ENCODE measurements around the gene TRAPPC2L.

Gene TRAPPC2L

GRCh38 chr16:88839745-88840599, 17.0 kb upstream of the TRAPPC2L start:
- no peak for DNase-seq (ENCODE audit: low read depth)
- no peak for TF ChIP-seq CTCF (IDR thresholded peaks at IDR 0.05; ENCODE audit: insufficient read depth, low read depth, low read length, missing control alignments)

GRCh38 chr16:88840600-88841215, 16.2 kb upstream of the TRAPPC2L start:
- H3K4me3 ChIP-seq (ENCODE audit: low read depth, low read length) = no peak overlapping the region
- DNase-seq (ENCODE audit: low read depth) = no peak
- no peak for TF ChIP-seq CTCF (IDR thresholded peaks at IDR 0.05; ENCODE audit: insufficient read depth, low read depth, low read length, missing control alignments)

More at GRCh38 chr16:88839745-88840599, 17.0 kb upstream of the TRAPPC2L start:
- no peak overlapping the region for H3K4me3 ChIP-seq (ENCODE audit: low read depth, low read length)

- no peak for DNase-seq (ENCODE audit: low read depth)
- H3K4me3 ChIP-seq (ENCODE audit: low read depth, low read length) = no peak overlapping the region
- TF ChIP-seq CTCF (IDR thresholded peaks at IDR 0.05; ENCODE audit: insufficient read depth, low read depth, low read length, missing control alignments) = no peak
These were observed 15.2 kb upstream of the TRAPPC2L start for GRCh38 chr16:88841521-88842307.

- no peak overlapping the region for H3K4me3 ChIP-seq (ENCODE audit: low read depth, low read length)
- no peak for TF ChIP-seq CTCF (IDR thresholded peaks at IDR 0.05; ENCODE audit: insufficient read depth, low read depth, low read length, missing control alignments)
- no peak for DNase-seq (ENCODE audit: low read depth)
These were observed 14.6 kb upstream of the TRAPPC2L start for GRCh38 chr16:88842308-88842756.

GRCh38 chr16:88842806-88843205, 14.1 kb upstream of the TRAPPC2L start:
- no peak for TF ChIP-seq CTCF (IDR thresholded peaks at IDR 0.05; ENCODE audit: insufficient read depth, low read depth, low read length, missing control alignments)
- no peak overlapping the region for H3K4me3 ChIP-seq (ENCODE audit: low read depth, low read length)
- no peak for DNase-seq (ENCODE audit: low read depth)

- H3K4me3 ChIP-seq (ENCODE audit: low read depth, low read length) = no peak overlapping the region
- DNase-seq (ENCODE audit: low read depth) = no peak
- TF ChIP-seq CTCF (IDR thresholded peaks at IDR 0.05; ENCODE audit: insufficient read depth, low read depth, low read length, missing control alignments) = no peak
These were observed 13.7 kb upstream of the TRAPPC2L start for GRCh38 chr16:88843256-88843655.

Data from GM12865 (cell line).